H9 (cell line): Measurements from ENCODE around the gene UNC5A. TPM values are rescaled to one million over a fixed set of nuclear protein-coding genes. Genes with fewer than 3 reads are reported as not detected.
A peak's percentile ranks its signal among the peaks of the same experiment; 100 is the strongest.

Source experiments
- DNase-seq: peaks from one replicate; pipeline ENCODE4 v3.0.0-alpha.2; 2017
- H2AFZ ChIP-seq: one replicate; pipeline ENCODE4 v1.6.1; 2013; ENCODE audit warnings: mild to moderate bottlenecking, low read length, control low read depth, moderate library complexity
- H2AK5ac ChIP-seq: 2 replicates; pipeline ENCODE4 v1.6.1; 2013; ENCODE audit warnings: low read length, control low read depth, mixed read lengths; ENCODE audit not compliant: insufficient read length
- H2BK120ac ChIP-seq: one replicate; pipeline ENCODE4 v1.6.1; 2013; ENCODE audit warnings: low read depth, mild to moderate bottlenecking, low read length, control low read depth, inconsistent platforms; ENCODE audit not compliant: poor library complexity, severe bottlenecking
- H2BK12ac ChIP-seq: 2 replicates; pipeline ENCODE4 v1.6.1; 2013; ENCODE audit warnings: low read length, control low read depth, mixed read lengths, low read depth; ENCODE audit not compliant: insufficient read length
- H2BK15ac ChIP-seq: 2 replicates; pipeline ENCODE4 v1.6.1; 2013; ENCODE audit warnings: low read depth, low read length, control low read depth
- H2BK20ac ChIP-seq: one replicate; pipeline ENCODE4 v1.6.1; 2013; ENCODE audit warnings: low read depth, mild to moderate bottlenecking, low read length, control low read depth, inconsistent platforms; ENCODE audit not compliant: poor library complexity, severe bottlenecking
- H2BK5ac ChIP-seq: 2 replicates; pipeline ENCODE4 v1.6.1; 2013; ENCODE audit warnings: low read length, control low read depth, mixed read lengths; ENCODE audit not compliant: insufficient read length
- H3K14ac ChIP-seq: 2 replicates; pipeline ENCODE4 v1.6.1; 2013; ENCODE audit warnings: low read length, control low read depth; ENCODE audit not compliant: insufficient read depth
- H3K18ac ChIP-seq: 2 replicates; pipeline ENCODE4 v1.6.1; 2013; ENCODE audit warnings: low read depth, mild to moderate bottlenecking, mixed read lengths, low read length, control low read depth; ENCODE audit not compliant: insufficient read length
- H3K23ac ChIP-seq: 2 replicates; pipeline ENCODE4 v1.6.1; 2013; ENCODE audit warnings: low read length, control low read depth, mixed read lengths, low read depth; ENCODE audit not compliant: insufficient read length
- H3K23me2 ChIP-seq: 2 replicates; pipeline ENCODE4 v1.6.1; 2013; ENCODE audit warnings: low read depth, mild to moderate bottlenecking, mixed read lengths, low read length, control low read depth; ENCODE audit not compliant: insufficient read length, poor library complexity, severe bottlenecking
- H3K27ac ChIP-seq: 2 replicates; pipeline ENCODE4 v1.5.1; 2013; ENCODE audit warnings: low read length, control low read depth, mixed read lengths, low read depth; ENCODE audit not compliant: insufficient read length
- H3K27me3 ChIP-seq: 2 replicates; pipeline ENCODE4 v1.6.1; 2013; ENCODE audit warnings: low read length, control low read depth, inconsistent platforms; ENCODE audit not compliant: insufficient read depth
- H3K4ac ChIP-seq: 2 replicates; pipeline ENCODE4 v1.6.1; 2013; ENCODE audit warnings: low read depth, mild to moderate bottlenecking, control low read depth, inconsistent platforms, low read length, moderate library complexity
- H3K4me1 ChIP-seq: 2 replicates; pipeline ENCODE4 v1.6.1; 2013; ENCODE audit warnings: low read length, control low read depth, inconsistent platforms; ENCODE audit not compliant: insufficient read depth
- H3K4me2 ChIP-seq: 2 replicates; pipeline ENCODE4 v1.6.1; 2013; ENCODE audit warnings: low read length, control low read depth, mixed read lengths; ENCODE audit not compliant: insufficient read length, insufficient read depth
- H3K56ac ChIP-seq: 2 replicates; pipeline ENCODE4 v1.6.1; 2013; ENCODE audit warnings: low read depth, mild to moderate bottlenecking, mixed read lengths, low read length, control low read depth; ENCODE audit not compliant: insufficient read length
- H3K79me1 ChIP-seq: 2 replicates; pipeline ENCODE4 v1.6.1; 2013; ENCODE audit warnings: low read depth, mild to moderate bottlenecking, moderate library complexity, low read length, control low read depth, inconsistent platforms; ENCODE audit not compliant: insufficient read depth, poor library complexity, severe bottlenecking
- H3K79me2 ChIP-seq: 2 replicates; pipeline ENCODE4 v1.6.1; 2013; ENCODE audit warnings: low read length, control low read depth, inconsistent platforms; ENCODE audit not compliant: insufficient read depth
- H3K9ac ChIP-seq: 2 replicates; pipeline ENCODE4 v1.6.1; 2013; ENCODE audit warnings: low read length, control low read depth, mixed read lengths; ENCODE audit not compliant: insufficient read length; ENCODE audit errors: extremely low read depth
- H3K9me3 ChIP-seq: one replicate; pipeline ENCODE4 v1.6.1; 2013; ENCODE audit warnings: low read depth, low read length, inconsistent platforms; ENCODE audit not compliant: control insufficient read depth
- H3T11ph ChIP-seq: one replicate; pipeline ENCODE4 v1.6.1; 2013; ENCODE audit warnings: mild to moderate bottlenecking, low read length, control low read depth, inconsistent platforms
- H4K20me1 ChIP-seq: one replicate; pipeline ENCODE4 v1.6.1; 2013; ENCODE audit not compliant: control insufficient read depth, insufficient read length, insufficient read depth
- H4K5ac ChIP-seq: 2 replicates; pipeline ENCODE4 v1.6.1; 2013; ENCODE audit warnings: low read depth, mild to moderate bottlenecking, mixed read lengths, low read length, control low read depth; ENCODE audit not compliant: insufficient read length
- H4K8ac ChIP-seq: replicated peaks from 2 replicates; pipeline ENCODE4 v1.6.1; 2013; ENCODE audit warnings: low read length, control low read depth, mixed read lengths, low read depth; ENCODE audit not compliant: insufficient read length
- H4K91ac ChIP-seq: 2 replicates; pipeline ENCODE4 v1.6.1; 2013; ENCODE audit warnings: low read depth, mild to moderate bottlenecking, moderate library complexity, mixed read lengths, low read length, control low read depth; ENCODE audit not compliant: insufficient read length
- H3K27ac Mint-ChIP-seq, 3 experiments: 2 replicates in 2 of 3; 3 replicates in 1 of 3; pipeline ENCODE4 v1.8.0; 2020 to 2021; ENCODE audit warnings: mixed read lengths in 3 of 3, mild to moderate bottlenecking in 1 of 3, moderate library complexity in 1 of 3
- H3K27me3 Mint-ChIP-seq: 2 replicates; pipeline ENCODE4 v1.8.0; 2021; ENCODE audit warnings: low read depth, mild to moderate bottlenecking, moderate library complexity, mixed read lengths
- H3K36me3 Mint-ChIP-seq, 3 experiments: 2 replicates in 2 of 3; 3 replicates in 1 of 3; pipeline ENCODE4 v1.8.0; 2020 to 2021; ENCODE audit warnings: low read depth in 3 of 3, mixed read lengths in 3 of 3; ENCODE audit not compliant: insufficient read depth in 1 of 3
- H3K4me1 Mint-ChIP-seq, 2 experiments: 2 replicates each; pipeline ENCODE4 v1.8.0; 2020; ENCODE audit warnings: mixed read lengths in 2 of 2
- H3K4me3 Mint-ChIP-seq, 2 experiments: 2 replicates in 1 of 2; 3 replicates in 1 of 2; pipeline ENCODE4 v1.8.0; 2020 to 2021; ENCODE audit warnings: mild to moderate bottlenecking in 2 of 2, mixed read lengths in 2 of 2, moderate library complexity in 1 of 2
- H3K9me3 Mint-ChIP-seq, 2 experiments: 2 replicates in 1 of 2; 3 replicates in 1 of 2; pipeline ENCODE4 v1.8.0; 2020; ENCODE audit warnings: mild to moderate bottlenecking in 2 of 2, mixed read lengths in 2 of 2, moderate library complexity in 1 of 2
- CTCF ChIP-seq: fragments of 200-600 bp; sonication (generic); conservative IDR thresholded peaks from 3 replicates; pipeline ENCODE4 v1.8.0; 2021; ENCODE audit warnings: antibody characterized with exemption, mild to moderate bottlenecking
- WGBS: extraction: QIAGEN DNeasy Blood & Tissue Kit; methylation state at CpG from one replicate; pipeline ENCODE4 v1.1.7; 2013; ENCODE audit warnings: missing lambda C conversion rate, low lambda C conversion rate, mixed read lengths; ENCODE audit not compliant: insufficient read length; ENCODE audit errors: extremely low coverage; 5-methylcytosine and 5-hydroxymethylcytosine counted together
- total RNA-seq: library from RNA; stranded (reverse); gene quantifications from 2 replicates; pipeline ENCODE4 v1.2.1, GENCODE V29; 2021

UNC5A gene
- total RNA-seq, 1 experiment from 2014 or later = 4.4 TPM

GRCh38 chr5:176883700-176884570 lies 73.6 kb downstream of the UNC5A start:
- Mint-ChIP-seq H3K27ac (peak overlapping the region in 1 of 3 experiments; percentile 12; a peak in 1 of 7 replicates), H3K4me1 (peaks cover 8 to 9% of the 10 kb centered on the region in 2 experiments), H3K36me3 (no peaks in the 10 kb centered on the region; a peak in 1 of 7 replicates), H3K9me3 (no peaks in the 10 kb centered on the region), H3K27me3 (no peaks in the 10 kb centered on the region; the same call in 1 of the 2 replicates), H3K4me3 (no peak overlapping the region)
- H3K4ac ChIP-seq = no peak overlapping the region
- no peaks in the 10 kb centered on the region for H4K20me1 ChIP-seq
- H3K14ac ChIP-seq = no peak overlapping the region
- no peak overlapping the region for H4K8ac ChIP-seq
- no peak overlapping the region for H3K27ac ChIP-seq
- no peak overlapping the region for H2AK5ac ChIP-seq
- no peak overlapping the region for H4K91ac ChIP-seq
- DNase-seq = no peak
- H4K5ac ChIP-seq = no peak overlapping the region
- no peak overlapping the region for H3K4me2 ChIP-seq
- no peak overlapping the region for H2BK5ac ChIP-seq
- H3K23me2 ChIP-seq = no peaks in the 10 kb centered on the region
- no peak overlapping the region for H2BK20ac ChIP-seq
- no peak overlapping the region for H3K9ac ChIP-seq
- no peak overlapping the region for H3T11ph ChIP-seq
- no peaks in the 10 kb centered on the region for H3K79me2 ChIP-seq
- no peak overlapping the region for H2BK120ac ChIP-seq
- H2AFZ ChIP-seq = no peak overlapping the region
- no peak overlapping the region for H2BK12ac ChIP-seq
- no peaks in the 10 kb centered on the region for H3K4me1 ChIP-seq
- TF ChIP-seq CTCF = no peak
- H3K23ac ChIP-seq = no peak overlapping the region
- no peaks in the 10 kb centered on the region for H3K27me3 ChIP-seq
- no peak overlapping the region for H3K18ac ChIP-seq
- no peaks in the 10 kb centered on the region for H3K9me3 ChIP-seq
- no peaks in the 10 kb centered on the region for H3K79me1 ChIP-seq
- no peak overlapping the region for H3K56ac ChIP-seq
- WGBS = no CpG with 5 or more reads among the region's 17 CpGs
- H2BK15ac ChIP-seq = no peak overlapping the region
